Astrocyte (in vitro differentiated cells and primary cell): Measurements from ENCODE around the gene CTIF.

Source experiments
- EZH2 ChIP-seq: IDR thresholded peaks from 2 replicates; pipeline ENCODE4 v1.6.1; 2012; ENCODE audit warnings: mild to moderate bottlenecking, low read length, inconsistent platforms; ENCODE audit not compliant: insufficient read depth
- TF ChIP-seq, protein P1 (sequence below): IDR thresholded peaks from 2 replicates; pipeline ENCODE4 v1.5.1; 2011; ENCODE audit warnings: low read depth, mild to moderate bottlenecking, inconsistent platforms, low read length, moderate library complexity; ENCODE audit not compliant: insufficient read depth

DNA sequence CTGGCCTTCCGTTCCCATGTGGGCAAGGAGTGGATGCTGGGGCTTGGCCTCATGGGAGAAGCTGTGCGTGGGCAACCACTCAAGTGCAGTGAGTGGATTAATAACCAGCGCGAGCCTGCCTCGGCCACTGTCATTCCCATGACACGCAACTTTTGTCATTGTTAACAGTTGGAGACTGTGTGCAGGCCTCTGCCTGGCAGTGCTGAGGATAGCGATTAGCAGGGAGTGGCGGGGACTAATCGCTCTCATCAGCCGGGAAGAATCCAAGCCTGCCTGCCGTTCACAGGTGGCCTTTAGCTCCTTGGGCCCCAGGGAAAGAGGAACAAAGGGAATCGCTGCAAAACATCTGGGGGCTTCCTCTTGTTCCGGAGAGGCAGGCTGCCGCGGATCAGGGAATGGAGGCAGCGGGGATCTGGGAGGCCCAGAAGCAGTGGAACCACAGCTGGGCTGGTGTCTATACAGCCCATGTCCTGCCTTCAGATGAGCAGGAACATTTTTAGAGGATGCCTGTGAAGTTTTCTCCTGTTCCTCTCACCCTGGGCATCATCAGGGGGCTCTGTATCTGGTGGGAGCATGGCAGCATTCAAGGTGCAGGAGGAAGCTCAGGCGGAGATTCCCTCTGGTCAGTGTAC lies 53.8 kb downstream of the CTIF start:
- TF ChIP-seq, protein P1, sequence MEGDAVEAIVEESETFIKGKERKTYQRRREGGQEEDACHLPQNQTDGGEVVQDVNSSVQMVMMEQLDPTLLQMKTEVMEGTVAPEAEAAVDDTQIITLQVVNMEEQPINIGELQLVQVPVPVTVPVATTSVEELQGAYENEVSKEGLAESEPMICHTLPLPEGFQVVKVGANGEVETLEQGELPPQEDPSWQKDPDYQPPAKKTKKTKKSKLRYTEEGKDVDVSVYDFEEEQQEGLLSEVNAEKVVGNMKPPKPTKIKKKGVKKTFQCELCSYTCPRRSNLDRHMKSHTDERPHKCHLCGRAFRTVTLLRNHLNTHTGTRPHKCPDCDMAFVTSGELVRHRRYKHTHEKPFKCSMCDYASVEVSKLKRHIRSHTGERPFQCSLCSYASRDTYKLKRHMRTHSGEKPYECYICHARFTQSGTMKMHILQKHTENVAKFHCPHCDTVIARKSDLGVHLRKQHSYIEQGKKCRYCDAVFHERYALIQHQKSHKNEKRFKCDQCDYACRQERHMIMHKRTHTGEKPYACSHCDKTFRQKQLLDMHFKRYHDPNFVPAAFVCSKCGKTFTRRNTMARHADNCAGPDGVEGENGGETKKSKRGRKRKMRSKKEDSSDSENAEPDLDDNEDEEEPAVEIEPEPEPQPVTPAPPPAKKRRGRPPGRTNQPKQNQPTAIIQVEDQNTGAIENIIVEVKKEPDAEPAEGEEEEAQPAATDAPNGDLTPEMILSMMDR, result no peak
- TF ChIP-seq EZH2, result no peak
